Measurements from ENCODE around the gene CUL4A. TPM values are rescaled to one million over a fixed set of nuclear protein-coding genes. Genes with fewer than 3 reads are reported as not detected.

Gene CUL4A
- total and polyA plus RNA-seq, 2 experiments from 2014 or later = 67.5 to 195 TPM

- TF ChIP-seq EZH2phosphoT487 (IDR thresholded peaks at IDR 0.05; ENCODE audit: unreplicated experiment) = no peak
- TF ChIP-seq ZNF331 (CRISPR knock-in tag; IDR thresholded peaks at IDR 0.05; ENCODE audit: low read depth) = no peak
- no peak for TF ChIP-seq CTCF (conservative IDR thresholded peaks at IDR 0.05; ENCODE audit: low read depth in 2 of 2)
- TF ChIP-seq STAT1 (IDR thresholded peaks at IDR 0.05; ENCODE audit: unreplicated experiment) = no peak
- TF ChIP-seq ZNF114 (CRISPR knock-in tag; IDR thresholded peaks at IDR 0.05) = no peak
- TF ChIP-seq JUNB (IDR thresholded peaks at IDR 0.05; ENCODE audit: unreplicated experiment) = no peak
- TF ChIP-seq POLR2AphosphoS5 (IDR thresholded peaks at IDR 0.05; ENCODE audit: low read depth) = no peak
Measured at GRCh38 chr13:113166681-113167080, 42.7 kb upstream of the CUL4A start (continued).

- H2AFZ ChIP-seq = no peak overlapping the region
- no peaks in the 10 kb centered on the region for H3F3A ChIP-seq (replicated peaks; ENCODE audit: low read depth)
- Mint-ChIP-seq H3K27ac (no peak overlapping the region), H3K36me3 (ENCODE audit: low read depth) (peaks cover 25% of the 10 kb centered on the region), H3K4me3 (no peak overlapping the region), H3K9me3 (no peaks in the 10 kb centered on the region), H3K4me1 (peaks cover 10% of the 10 kb centered on the region), H3K27me3 (ENCODE audit: insufficient read depth, low read depth, poor library complexity) (peaks cover 9% of the 10 kb centered on the region)
- no peaks in the 10 kb centered on the region for H3K9me2 ChIP-seq (ENCODE audit: insufficient read depth)
- no peak for ATAC-seq
- H3K4me2 ChIP-seq = no peak overlapping the region
- H3K4me1 ChIP-seq (ENCODE audit: insufficient read depth) = no peaks in the 10 kb centered on the region
- H3K4me3 ChIP-seq = no peak overlapping the region
- no peak for DNase-seq (ENCODE audit: low spot score)
- no peaks in the 10 kb centered on the region for H3K79me2 ChIP-seq (replicated peaks; ENCODE audit: insufficient read depth)
- H3K27ac ChIP-seq (ENCODE audit: low read depth) = no peak overlapping the region
- H3K36me3 ChIP-seq (ENCODE audit: insufficient read depth) = no peaks in the 10 kb centered on the region
- H4K20me1 ChIP-seq (replicated peaks; ENCODE audit: insufficient read depth) = no peaks in the 10 kb centered on the region; the same call in 1 of the 2 replicates
- H3K27me3 ChIP-seq (ENCODE audit: insufficient read depth) = no peaks in the 10 kb centered on the region
- TF ChIP-seq ZNF331 (CRISPR knock-in tag; IDR thresholded peaks at IDR 0.05; ENCODE audit: low read depth) = no peak
- TF ChIP-seq STAT1 (IDR thresholded peaks at IDR 0.05; ENCODE audit: unreplicated experiment) = no peak
- no peak for TF ChIP-seq CTCF (conservative IDR thresholded peaks at IDR 0.05; ENCODE audit: low read depth in 2 of 2)
- no peak for TF ChIP-seq EZH2 (IDR thresholded peaks at IDR 0.05; ENCODE audit: low read depth, unreplicated experiment)
- no peak for TF ChIP-seq ETS1 (IDR thresholded peaks at IDR 0.05)
- TF ChIP-seq CREB1 (CRISPR knock-in tag; IDR thresholded peaks at IDR 0.05; ENCODE audit: low read depth) = no peak
- TF ChIP-seq ZNF462 (CRISPR knock-in tag; IDR thresholded peaks at IDR 0.05) = no peak
- no peak for TF ChIP-seq ZNF114 (CRISPR knock-in tag; IDR thresholded peaks at IDR 0.05)
- TF ChIP-seq POLR2AphosphoS5 (IDR thresholded peaks at IDR 0.05; ENCODE audit: low read depth) = no peak
- no peak for TF ChIP-seq NANOG (IDR thresholded peaks at IDR 0.05; ENCODE audit: borderline replicate concordance)
- TF ChIP-seq EZH2phosphoT487 (IDR thresholded peaks at IDR 0.05; ENCODE audit: unreplicated experiment) = no peak
Measured at GRCh38 chr13:113167155-113167554, 42.3 kb upstream of the CUL4A start.
